Measurements from ENCODE around the gene EXT2. TPM values are rescaled to one million over a fixed set of nuclear protein-coding genes. Genes with fewer than 3 reads are reported as not detected.

EXT2 gene
- total RNA-seq, 1 donor from 2014 or later = 73.9 TPM

DNA sequence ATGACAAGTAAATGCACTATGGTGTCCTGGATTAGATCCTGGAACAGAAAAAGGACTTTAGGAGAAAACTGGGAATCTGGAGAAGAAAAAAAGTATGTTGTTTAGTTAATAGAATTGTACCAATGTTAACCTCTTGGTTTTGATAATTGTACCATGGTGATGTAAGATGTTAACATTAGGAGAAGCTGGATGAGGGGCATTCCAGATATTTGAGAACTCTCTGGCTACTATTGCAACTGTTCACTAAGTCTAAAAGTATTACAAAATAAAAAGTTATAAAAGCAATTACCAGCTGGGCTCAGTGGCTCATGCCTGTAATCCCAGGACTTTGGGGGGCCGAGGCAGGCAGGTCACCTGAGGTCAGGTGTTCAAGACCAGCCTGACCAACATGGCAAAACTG lies 66.5 kb downstream of the EXT2 start:
- no peak overlapping the region for H3K27ac Mint-ChIP-seq
- DNase-seq (ENCODE audit: low spot score, unreplicated experiment) = no peak
- TF ChIP-seq, protein P1, sequence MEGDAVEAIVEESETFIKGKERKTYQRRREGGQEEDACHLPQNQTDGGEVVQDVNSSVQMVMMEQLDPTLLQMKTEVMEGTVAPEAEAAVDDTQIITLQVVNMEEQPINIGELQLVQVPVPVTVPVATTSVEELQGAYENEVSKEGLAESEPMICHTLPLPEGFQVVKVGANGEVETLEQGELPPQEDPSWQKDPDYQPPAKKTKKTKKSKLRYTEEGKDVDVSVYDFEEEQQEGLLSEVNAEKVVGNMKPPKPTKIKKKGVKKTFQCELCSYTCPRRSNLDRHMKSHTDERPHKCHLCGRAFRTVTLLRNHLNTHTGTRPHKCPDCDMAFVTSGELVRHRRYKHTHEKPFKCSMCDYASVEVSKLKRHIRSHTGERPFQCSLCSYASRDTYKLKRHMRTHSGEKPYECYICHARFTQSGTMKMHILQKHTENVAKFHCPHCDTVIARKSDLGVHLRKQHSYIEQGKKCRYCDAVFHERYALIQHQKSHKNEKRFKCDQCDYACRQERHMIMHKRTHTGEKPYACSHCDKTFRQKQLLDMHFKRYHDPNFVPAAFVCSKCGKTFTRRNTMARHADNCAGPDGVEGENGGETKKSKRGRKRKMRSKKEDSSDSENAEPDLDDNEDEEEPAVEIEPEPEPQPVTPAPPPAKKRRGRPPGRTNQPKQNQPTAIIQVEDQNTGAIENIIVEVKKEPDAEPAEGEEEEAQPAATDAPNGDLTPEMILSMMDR (IDR thresholded peaks at IDR 0.05; ENCODE audit: unreplicated experiment) = no peak
- H3K4me1 Mint-ChIP-seq (ENCODE audit: low read depth) = peaks cover 6% of the 10 kb centered on the region
- no peaks in the 10 kb centered on the region for H3K27me3 Mint-ChIP-seq
- H3K36me3 Mint-ChIP-seq (ENCODE audit: insufficient read depth) = peaks cover 14% of the 10 kb centered on the region
- H3K9me3 Mint-ChIP-seq (ENCODE audit: low read depth) = no peaks in the 10 kb centered on the region
- H3K4me3 Mint-ChIP-seq (ENCODE audit: low read depth) = no peak overlapping the region

DNA sequence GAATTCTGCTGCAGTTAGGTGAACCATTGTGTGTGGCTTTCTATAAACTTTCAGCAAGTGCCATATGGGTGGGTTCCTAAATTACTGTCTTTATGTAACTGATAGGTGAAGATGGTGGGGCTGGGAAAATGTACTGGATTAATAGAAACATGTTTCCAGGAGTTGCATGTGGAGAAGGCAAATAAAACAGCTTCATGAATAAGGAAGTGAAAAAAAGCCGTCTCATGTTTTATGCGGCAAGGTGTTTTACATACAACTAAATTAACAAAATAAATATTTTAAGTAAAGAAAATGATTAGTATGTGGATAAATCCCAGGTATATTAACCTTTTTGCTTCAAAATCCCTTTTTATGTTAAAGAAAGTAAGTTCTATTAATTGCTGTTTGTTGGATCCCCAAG lies 67.2 kb downstream of the EXT2 start:
- TF ChIP-seq, protein P1 (IDR thresholded peaks at IDR 0.05; ENCODE audit: unreplicated experiment) = no peak
- Mint-ChIP-seq H3K27me3 (no peaks in the 10 kb centered on the region), H3K36me3 (ENCODE audit: insufficient read depth) (peaks cover 14% of the 10 kb centered on the region), H3K27ac (no peak overlapping the region), H3K4me1 (ENCODE audit: low read depth) (peaks cover 7% of the 10 kb centered on the region), H3K9me3 (ENCODE audit: low read depth) (no peaks in the 10 kb centered on the region), H3K4me3 (ENCODE audit: low read depth) (no peak overlapping the region)
- no peak for DNase-seq (ENCODE audit: low spot score, unreplicated experiment)

DNA sequence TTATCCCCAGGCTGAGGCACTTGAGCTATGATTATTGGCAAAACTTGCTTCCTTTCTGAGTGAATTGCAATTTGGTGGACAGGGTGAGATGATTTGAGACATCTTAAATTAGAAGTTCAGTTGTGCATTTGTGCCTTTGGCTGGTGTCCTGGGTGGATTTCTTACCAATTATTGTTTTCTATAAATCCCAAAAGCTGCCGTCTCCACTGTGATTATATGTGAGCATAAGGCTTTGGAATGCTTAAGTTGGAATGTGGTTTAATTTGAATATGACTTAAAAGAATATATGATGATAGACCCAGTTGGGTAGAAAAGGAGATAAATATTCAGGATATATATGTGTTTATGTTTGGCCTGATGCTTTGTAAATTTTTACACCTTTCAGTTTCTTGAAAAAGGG lies 70.0 kb downstream of the EXT2 start:
- Mint-ChIP-seq H3K36me3 (ENCODE audit: insufficient read depth) (peaks cover 2% of the 10 kb centered on the region), H3K4me1 (ENCODE audit: low read depth) (peaks cover 4% of the 10 kb centered on the region), H3K4me3 (ENCODE audit: low read depth) (no peak overlapping the region), H3K27ac (no peak overlapping the region), H3K9me3 (ENCODE audit: low read depth) (no peaks in the 10 kb centered on the region), H3K27me3 (no peaks in the 10 kb centered on the region)
- no peak for DNase-seq (ENCODE audit: low spot score, unreplicated experiment)
- TF ChIP-seq, protein P1 (IDR thresholded peaks at IDR 0.05; ENCODE audit: unreplicated experiment) = no peak

DNA sequence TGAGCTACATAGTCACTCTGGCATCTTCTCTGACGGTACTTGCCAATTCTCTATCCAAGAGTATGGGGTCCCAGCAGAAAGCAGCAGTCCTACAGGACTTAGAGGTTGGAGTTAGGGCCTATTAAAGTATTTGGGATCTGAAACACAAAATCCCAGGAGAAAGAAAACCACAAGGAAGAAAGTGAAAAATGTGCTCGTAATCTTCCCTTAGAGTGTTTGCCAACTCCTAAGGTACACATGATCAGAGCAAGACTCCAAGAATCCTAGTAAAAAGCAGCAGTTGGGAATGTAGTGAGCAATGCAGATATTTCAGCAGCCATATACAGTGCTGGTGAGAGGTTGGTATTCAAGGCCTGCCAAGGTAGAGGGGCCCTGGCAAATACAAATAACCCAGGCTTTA lies 71.6 kb downstream of the EXT2 start:
- Mint-ChIP-seq H3K36me3 (ENCODE audit: insufficient read depth) (no peaks in the 10 kb centered on the region), H3K9me3 (ENCODE audit: low read depth) (no peaks in the 10 kb centered on the region), H3K4me1 (ENCODE audit: low read depth) (peaks cover 2% of the 10 kb centered on the region), H3K27me3 (no peaks in the 10 kb centered on the region), H3K4me3 (ENCODE audit: low read depth) (no peak overlapping the region), H3K27ac (no peak overlapping the region)
- TF ChIP-seq, protein P1 (IDR thresholded peaks at IDR 0.05; ENCODE audit: unreplicated experiment) = no peak
- DNase-seq (ENCODE audit: low spot score, unreplicated experiment) = no peak

DNA sequence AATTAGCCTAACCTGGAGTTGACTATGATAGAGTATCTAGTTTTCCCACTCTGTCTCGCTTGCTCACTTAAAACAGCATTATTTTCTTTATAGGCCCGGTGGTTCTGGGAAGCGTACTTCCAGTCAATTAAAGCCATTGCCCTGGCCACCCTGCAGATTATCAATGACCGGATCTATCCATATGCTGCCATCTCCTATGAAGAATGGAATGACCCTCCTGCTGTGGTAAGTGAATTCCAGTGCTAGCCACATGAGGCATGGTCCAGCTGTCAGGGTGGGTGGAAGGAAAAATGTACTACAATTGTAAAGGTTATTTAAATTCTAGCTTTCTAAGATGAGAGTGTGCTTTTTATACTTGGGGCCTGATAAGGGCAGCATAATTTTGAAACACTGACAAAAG lies 76.0 kb downstream of the EXT2 start:
- DNase-seq (ENCODE audit: low spot score, unreplicated experiment) = no peak
- Mint-ChIP-seq H3K27me3 (no peaks in the 10 kb centered on the region), H3K4me3 (ENCODE audit: low read depth) (no peak overlapping the region), H3K9me3 (ENCODE audit: low read depth) (no peaks in the 10 kb centered on the region), H3K27ac (no peak overlapping the region), H3K4me1 (ENCODE audit: low read depth) (peaks cover 2% of the 10 kb centered on the region), H3K36me3 (ENCODE audit: insufficient read depth) (peaks cover 16% of the 10 kb centered on the region)
- TF ChIP-seq, protein P1 (IDR thresholded peaks at IDR 0.05; ENCODE audit: unreplicated experiment) = no peak

Data from progenitor cell of endocrine pancreas (in vitro differentiated cells).